ENCODE results near the gene ZBTB38. TPM values are rescaled to one million over a fixed set of nuclear protein-coding genes. Genes with fewer than 3 reads are reported as not detected.

Gene ZBTB38
- total and polyA plus RNA-seq, 2 of the 13 experiments (the other 11 are each of a cell fraction or from before 2014, with no cell fraction given): 26.8 to 51.7 TPM

DNA sequence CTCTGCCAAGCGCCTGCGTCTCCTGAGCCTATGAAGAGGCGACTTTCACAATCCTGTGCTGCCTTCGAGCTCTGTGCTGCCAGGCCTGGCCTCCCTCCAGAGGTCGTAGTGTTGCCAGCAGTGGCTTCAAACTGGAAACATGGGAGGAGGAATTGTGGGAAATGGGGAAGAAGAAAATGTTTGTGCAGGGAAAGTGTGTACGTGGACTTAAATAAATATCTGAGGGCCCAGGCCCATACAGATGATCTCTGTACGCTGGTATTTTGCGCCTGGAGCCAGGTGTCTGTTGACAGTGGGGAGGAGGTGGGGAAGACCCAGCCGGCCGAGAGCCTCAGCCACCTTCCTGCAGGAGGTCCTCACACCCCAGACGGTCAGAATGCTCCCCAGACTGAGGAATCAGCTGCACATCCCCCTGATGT is 44.6 kb downstream of the ZBTB38 start:
- WGBS (ENCODE audit: low lambda C conversion rate): 6% methylated on average over 8 of the region's 11 CpGs
- FAIRE-seq: peak; percentile 89
- H3K9ac ChIP-seq (ENCODE audit: insufficient read depth, low read depth, low read length): peak overlapping the region; percentile 70
- peaks cover 11 to 41% of the 10 kb centered on the region in 2 experiments for H3K36me3 ChIP-seq (replicated peaks in 1 of 2; ENCODE audit: control insufficient read depth in 1 of 2, insufficient read depth in 2 of 2, low read length in 2 of 2)
- in situ Hi-C loops (cut with HindIII; ENCODE audit: extremely low pct_ligation_motif_present, low pct_unique_long_range_greater_than_20kb): no loop called here
- no TSS peak for BruUV-seq (replicated peaks)
- CTCF ChIA-PET (ENCODE audit: low intra/inter-chr PET ratio, low total read pairs): interaction anchor here (1.3 kb wide), 1 partner anchor 52 kb away, joined by 5 read pairs; no protein-coding TSS in a partner anchor
- peak; percentile 93 for DNase-seq (ENCODE audit: low spot score)
- peak overlapping the region; percentile 80 for H3K4me2 ChIP-seq (ENCODE audit: low read depth, low read length)
- intact Hi-C loops (cut with micrococcal nuclease; ENCODE audit: unreplicated experiment): loop anchor here (2.0 kb wide), 2 partner anchors 20 to 28 kb away; no protein-coding TSS in a partner anchor
- H4K20me1 ChIP-seq (ENCODE audit: insufficient read depth, low read length): no peaks in the 10 kb centered on the region
- H3K9me3 ChIP-seq (ENCODE audit: low read length): no peaks in the 10 kb centered on the region
- H3K79me2 ChIP-seq (ENCODE audit: insufficient read depth, low read length): peaks cover 13% of the 10 kb centered on the region
- no peaks in the 10 kb centered on the region for H3K27me3 ChIP-seq (ENCODE audit: control insufficient read depth in 1 of 2, insufficient read depth in 2 of 2, low read length in 2 of 2)
- no peak overlapping the region for H2AFZ ChIP-seq (ENCODE audit: low read length)
- peaks cover 67% of the 10 kb centered on the region for H3K4me1 ChIP-seq (ENCODE audit: insufficient read depth, low read length)
- ATAC-seq: peak; percentile 94
- peak overlapping the region; percentile 91 for H3K27ac ChIP-seq (ENCODE audit: extremely low read length, insufficient read depth, low read length)
- POLR2A ChIA-PET: interaction anchor here (0.8 to 6.4 kb wide), 14 partner anchors 8 to 101 kb away, joined by 3 to 128 read pairs (median 6); partner anchors contain the start of gene ZBTB38
- H3K4me3 ChIP-seq (replicated peaks in 1 of 3; ENCODE audit: insufficient read depth in 1 of 3, low read depth in 2 of 3, low read length in 3 of 3): peak overlapping the region in 2 of 3 experiments; percentile 34 to 54; a peak in 2 of 6 replicates
- TF ChIP-seq, protein P1, sequence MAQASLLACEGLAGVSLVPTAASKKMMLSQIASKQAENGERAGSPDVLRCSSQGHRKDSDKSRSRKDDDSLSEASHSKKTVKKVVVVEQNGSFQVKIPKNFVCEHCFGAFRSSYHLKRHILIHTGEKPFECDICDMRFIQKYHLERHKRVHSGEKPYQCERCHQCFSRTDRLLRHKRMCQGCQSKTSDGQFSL (CRISPR knock-in tag; IDR thresholded peaks at IDR 0.05): no peak
- TF ChIP-seq, protein P2, sequence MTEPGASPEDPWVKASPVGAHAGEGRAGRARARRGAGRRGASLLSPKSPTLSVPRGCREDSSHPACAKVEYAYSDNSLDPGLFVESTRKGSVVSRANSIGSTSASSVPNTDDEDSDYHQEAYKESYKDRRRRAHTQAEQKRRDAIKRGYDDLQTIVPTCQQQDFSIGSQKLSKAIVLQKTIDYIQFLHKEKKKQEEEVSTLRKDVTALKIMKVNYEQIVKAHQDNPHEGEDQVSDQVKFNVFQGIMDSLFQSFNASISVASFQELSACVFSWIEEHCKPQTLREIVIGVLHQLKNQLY (CRISPR knock-in tag; IDR thresholded peaks at IDR 0.05): peak; percentile 63; the same call in 1 of the 2 replicates
- TF ChIP-seq ZMYM2 (CRISPR knock-in tag; IDR thresholded peaks at IDR 0.05) (no peak), IKZF4 (CRISPR knock-in tag; IDR thresholded peaks at IDR 0.05; ENCODE audit: borderline replicate concordance, low read depth, not compliant biosample characterization) (no peak), ZNF607 (CRISPR knock-in tag; IDR thresholded peaks at IDR 0.05; ENCODE audit: borderline replicate concordance) (no peak), ZNF761 (CRISPR knock-in tag; conservative IDR thresholded peaks at IDR 0.05) (0 out of 2 replicates have a peak, but pooled peaks have one; percentile 44), SATB2 (CRISPR knock-in tag; IDR thresholded peaks at IDR 0.05) (no peak), KAT8 (CRISPR knock-in tag; IDR thresholded peaks at IDR 0.05) (peak; percentile 83), HNF4A (CRISPR knock-in tag; IDR thresholded peaks at IDR 0.05) (peak; percentile 61), GPN1 (CRISPR knock-in tag; IDR thresholded peaks at IDR 0.05; ENCODE audit: borderline replicate concordance) (no peak), TRIM24 (CRISPR knock-in tag; IDR thresholded peaks at IDR 0.05) (no peak), MBNL3 (CRISPR knock-in tag; conservative IDR thresholded peaks at IDR 0.05) (no peak), ZNF329 (CRISPR knock-in tag; IDR thresholded peaks at IDR 0.05; ENCODE audit: low read depth) (no peak), ZNF567 (CRISPR knock-in tag; IDR thresholded peaks at IDR 0.05; ENCODE audit: borderline replicate concordance) (no peak), POLR2AphosphoS5 (IDR thresholded peaks at IDR 0.05; ENCODE audit: low read depth, low read length) (peak; percentile 66), SP4 (CRISPR knock-in tag; IDR thresholded peaks at IDR 0.05) (peak; percentile 56), GLI4 (CRISPR knock-in tag; IDR thresholded peaks at IDR 0.05; ENCODE audit: borderline replicate concordance) (no peak)
- TF ChIP-seq, protein P3, sequence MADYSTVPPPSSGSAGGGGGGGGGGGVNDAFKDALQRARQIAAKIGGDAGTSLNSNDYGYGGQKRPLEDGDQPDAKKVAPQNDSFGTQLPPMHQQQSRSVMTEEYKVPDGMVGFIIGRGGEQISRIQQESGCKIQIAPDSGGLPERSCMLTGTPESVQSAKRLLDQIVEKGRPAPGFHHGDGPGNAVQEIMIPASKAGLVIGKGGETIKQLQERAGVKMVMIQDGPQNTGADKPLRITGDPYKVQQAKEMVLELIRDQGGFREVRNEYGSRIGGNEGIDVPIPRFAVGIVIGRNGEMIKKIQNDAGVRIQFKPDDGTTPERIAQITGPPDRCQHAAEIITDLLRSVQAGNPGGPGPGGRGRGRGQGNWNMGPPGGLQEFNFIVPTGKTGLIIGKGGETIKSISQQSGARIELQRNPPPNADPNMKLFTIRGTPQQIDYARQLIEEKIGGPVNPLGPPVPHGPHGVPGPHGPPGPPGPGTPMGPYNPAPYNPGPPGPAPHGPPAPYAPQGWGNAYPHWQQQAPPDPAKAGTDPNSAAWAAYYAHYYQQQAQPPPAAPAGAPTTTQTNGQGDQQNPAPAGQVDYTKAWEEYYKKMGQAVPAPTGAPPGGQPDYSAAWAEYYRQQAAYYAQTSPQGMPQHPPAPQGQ (CRISPR knock-in tag; IDR thresholded peaks at IDR 0.05; ENCODE audit: borderline replicate concordance): no peak
- TF ChIP-seq, protein P4, sequence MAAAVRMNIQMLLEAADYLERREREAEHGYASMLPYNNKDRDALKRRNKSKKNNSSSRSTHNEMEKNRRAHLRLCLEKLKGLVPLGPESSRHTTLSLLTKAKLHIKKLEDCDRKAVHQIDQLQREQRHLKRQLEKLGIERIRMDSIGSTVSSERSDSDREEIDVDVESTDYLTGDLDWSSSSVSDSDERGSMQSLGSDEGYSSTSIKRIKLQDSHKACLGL (CRISPR knock-in tag; IDR thresholded peaks at IDR 0.05): no peak; the same call in 1 of the 2 replicates
- TF ChIP-seq, protein P5, sequence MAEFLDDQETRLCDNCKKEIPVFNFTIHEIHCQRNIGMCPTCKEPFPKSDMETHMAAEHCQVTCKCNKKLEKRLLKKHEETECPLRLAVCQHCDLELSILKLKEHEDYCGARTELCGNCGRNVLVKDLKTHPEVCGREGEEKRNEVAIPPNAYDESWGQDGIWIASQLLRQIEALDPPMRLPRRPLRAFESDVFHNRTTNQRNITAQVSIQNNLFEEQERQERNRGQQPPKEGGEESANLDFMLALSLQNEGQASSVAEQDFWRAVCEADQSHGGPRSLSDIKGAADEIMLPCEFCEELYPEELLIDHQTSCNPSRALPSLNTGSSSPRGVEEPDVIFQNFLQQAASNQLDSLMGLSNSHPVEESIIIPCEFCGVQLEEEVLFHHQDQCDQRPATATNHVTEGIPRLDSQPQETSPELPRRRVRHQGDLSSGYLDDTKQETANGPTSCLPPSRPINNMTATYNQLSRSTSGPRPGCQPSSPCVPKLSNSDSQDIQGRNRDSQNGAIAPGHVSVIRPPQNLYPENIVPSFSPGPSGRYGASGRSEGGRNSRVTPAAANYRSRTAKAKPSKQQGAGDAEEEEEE (CRISPR knock-in tag; IDR thresholded peaks at IDR 0.05; ENCODE audit: borderline replicate concordance): no peak

Data from HepG2 (cell line).